Activated CD4-positive, alpha-beta T cell treated with anti-CD3 and anti-CD28 coated beads for 1 hour (primary cell): ENCODE data around the gene CDC5L.

Experiments used
- DNase-seq: peaks from one replicate; pipeline ENCODE4 v3.0.0-alpha.2; 2020

Gene CDC5L

GRCh38 chr6:44477293-44477894 is 89.9 kb downstream of the CDC5L start:
- DNase-seq, result no peak

DNA sequence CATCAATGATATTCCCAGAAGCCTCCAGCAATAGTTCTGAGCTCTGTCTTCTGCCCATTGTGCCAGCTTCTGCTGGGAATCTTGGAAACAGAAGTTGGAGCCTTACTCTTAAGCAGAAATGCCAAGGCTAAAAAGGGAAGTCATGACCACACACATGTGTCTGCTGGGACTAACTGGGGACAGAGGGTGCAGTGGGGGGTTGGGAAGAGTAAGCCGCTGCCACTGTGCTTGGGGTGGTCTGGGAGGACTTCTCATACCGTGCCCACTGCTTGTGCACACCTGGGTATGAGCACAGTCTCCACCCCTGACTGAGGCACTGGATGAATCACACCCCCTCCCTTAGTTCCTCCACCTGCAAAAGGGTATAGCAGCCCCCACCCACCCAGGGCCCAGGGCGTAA is 90.7 kb downstream of the CDC5L start:
- DNase-seq, result no peak

DNA sequence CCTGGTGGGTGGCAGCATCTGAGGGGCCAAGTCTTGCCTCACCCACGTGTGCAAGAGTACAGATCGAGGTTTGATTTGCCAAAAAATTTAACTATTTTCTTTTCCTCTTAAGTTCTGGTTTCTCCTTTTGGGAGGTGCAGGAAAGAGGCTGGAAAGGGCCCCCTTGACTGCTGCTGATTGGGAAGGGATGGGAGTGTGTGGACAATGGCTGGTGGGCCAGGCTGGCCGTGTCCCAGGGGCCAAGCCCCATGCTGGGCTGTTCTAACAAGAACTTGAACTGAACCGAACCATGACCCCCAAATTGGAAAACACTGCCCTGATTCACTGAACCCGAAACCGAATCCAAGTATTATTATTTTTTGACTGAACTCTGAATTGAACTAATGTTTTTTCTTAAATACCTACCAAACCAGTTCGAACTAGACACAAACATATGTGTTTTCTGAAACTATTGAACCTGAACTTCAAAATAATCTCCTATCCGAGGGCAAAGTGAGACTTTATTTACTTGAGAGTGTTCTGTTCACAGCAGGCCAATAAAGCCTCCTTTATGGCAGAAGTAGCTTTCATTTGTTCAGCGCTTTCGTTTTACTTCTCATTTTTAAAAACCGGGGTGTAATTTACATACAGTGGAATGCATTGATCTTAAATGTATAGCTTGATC is 91.2 kb downstream of the CDC5L start:
- no peak for DNase-seq

GRCh38 chr6:44480097-44480541 is 92.6 kb downstream of the CDC5L start:
- no peak for DNase-seq

DNA sequence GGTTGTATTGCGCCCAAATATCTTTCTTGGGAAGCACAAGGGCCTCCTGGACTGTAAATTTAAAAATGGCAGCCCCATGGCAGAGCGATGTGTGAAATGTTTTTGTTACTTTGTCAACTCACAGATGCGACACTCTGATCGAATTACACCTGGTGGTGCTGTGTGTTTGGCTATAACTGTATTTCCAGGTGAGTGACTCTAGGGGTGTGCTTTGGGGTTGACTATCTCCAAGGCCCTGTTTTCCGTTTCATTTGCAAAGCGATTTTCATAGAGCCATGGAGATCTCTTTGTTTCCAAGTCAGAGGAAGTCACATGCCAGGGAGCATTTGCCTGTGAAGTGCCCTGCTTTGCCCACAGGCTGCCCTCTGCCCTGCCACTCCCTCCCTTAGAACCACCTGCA is 93.5 kb downstream of the CDC5L start:
- DNase-seq, result no peak

DNA sequence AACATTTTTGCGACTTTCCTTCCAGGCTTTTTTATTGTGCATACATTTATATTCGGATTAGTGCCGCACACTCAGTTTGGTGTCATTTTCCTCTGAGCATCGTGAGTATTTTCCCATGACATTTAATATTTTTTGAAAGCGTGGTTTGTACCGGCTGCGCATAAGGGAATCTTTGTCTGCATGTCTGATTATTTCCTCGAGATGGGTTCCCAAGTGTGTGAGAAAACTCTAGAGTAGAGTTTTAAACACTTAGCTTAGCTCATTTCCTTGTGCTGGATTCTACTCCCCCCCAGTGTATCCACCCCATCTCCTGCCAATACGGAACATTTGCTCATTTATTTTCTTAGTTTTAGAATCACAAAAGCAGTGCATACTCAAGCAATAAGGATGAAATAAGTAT is 94.3 kb downstream of the CDC5L start:
- DNase-seq, result no peak

DNA sequence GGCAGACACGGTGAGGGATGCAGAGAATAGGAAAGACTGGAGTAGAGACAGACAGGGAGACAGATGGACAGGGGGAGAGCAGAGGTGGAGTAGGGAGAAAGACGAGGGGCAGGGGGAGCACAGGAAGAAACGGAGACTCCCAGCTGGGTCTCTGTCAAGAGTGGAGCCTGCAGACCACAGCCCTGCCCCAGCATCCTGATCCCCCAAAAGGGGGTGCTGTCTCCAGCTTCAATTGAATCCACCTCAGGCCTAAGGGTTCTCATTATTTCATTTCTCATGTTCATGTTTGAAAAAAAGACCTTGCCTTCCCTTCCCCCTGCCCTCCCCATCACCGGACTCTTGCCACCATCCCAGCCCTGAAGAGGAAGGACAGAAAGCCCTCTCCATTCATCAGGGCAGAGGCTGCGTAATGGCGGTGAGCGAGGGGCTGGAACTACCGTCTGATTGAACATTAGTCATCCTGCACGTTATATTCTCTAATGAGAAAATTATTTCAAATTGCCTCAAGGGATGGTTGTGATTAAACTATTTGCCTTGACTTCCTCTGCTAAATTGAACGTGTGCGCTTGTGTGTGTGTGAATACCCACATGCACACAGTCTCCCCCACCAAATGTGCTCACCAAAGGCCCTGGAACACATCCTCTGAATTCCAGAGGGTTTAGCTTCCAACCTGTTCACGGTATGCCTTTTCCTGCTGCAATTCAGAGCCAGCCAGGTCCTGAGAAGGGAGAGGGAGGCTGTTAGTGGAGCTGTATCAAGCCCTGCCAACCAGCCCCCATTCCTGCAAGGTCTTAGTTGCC is 98.3 kb downstream of the CDC5L start:
- no peak for DNase-seq

DNA sequence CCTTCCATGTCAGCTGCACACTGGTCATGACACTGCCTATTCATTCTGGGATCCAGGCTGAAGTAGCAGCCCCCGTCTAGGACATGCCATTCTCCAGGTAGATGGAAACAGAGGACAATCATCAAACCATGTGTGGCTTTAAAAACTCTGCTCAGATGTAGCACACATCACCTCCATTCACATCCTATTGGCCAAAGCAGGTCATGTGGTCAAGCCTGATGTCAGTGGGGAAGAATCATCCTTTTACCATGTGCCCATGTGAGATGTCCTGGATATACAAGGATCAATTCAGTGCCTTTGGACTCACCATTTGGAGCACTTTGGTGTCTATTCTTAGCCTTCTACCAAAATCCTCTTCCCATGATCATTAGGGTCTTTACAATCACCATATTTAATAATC is 99.5 kb downstream of the CDC5L start:
- no peak for DNase-seq

DNA sequence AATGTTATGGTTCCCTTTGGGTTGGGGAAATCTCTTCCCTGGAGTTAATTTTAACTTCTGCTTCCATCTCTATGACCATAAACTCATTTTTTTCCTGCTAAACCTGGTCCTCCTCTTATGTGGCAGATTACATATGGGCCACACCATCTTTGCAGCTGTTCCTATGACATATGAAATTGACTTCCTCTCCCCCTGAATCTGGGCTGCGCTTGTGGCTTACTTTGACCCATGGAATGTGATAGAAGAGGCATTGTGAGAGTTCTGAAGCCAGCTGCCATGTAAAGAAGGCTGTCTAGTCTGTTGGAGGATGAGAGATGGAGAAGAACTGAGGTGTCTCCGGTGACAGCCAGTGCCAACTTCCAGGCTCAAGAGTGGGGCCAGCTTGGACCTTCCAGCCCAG is 100.1 kb downstream of the CDC5L start:
- no peak for DNase-seq

DNA sequence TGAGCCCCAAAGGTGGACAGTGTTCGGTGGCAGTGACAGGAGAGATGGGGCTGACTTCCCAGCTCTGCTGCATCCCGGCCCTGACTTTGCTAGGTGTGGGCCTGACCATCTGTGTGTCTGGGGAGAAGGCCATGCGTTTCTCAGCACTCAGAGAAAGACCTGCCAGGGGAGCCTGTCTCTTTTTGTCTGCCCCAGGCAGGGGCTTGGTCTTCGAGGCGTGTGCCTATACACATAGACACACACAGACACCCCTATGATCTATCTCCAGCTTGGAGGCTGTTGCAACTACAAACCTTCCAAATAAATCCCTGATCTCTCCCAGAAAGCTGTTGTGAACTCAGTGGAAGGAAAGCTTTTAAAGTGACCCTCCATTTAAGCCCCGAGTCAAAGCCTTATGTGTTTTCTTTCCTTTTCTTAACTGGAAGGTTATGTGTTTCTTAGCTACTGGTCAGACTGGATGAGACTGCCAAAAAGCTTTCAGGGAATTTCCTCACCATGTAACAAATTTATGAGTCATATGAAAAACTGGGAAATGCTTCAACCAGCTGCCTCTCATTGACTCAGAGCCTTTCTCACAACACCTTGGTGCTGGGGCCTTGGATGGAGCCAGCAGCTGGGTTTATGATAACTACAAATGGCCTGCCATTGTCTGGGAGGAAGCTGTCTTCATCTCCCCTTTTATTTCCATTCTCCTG is 102.6 kb downstream of the CDC5L start:
- no peak for DNase-seq

GRCh38 chr6:44493132-44493531 is 105.6 kb downstream of the CDC5L start:
- no peak for DNase-seq

GRCh38 chr6:44493593-44493992 is 106.1 kb downstream of the CDC5L start:
- DNase-seq, result no peak

- DNase-seq, result no peak
Observed at GRCh38 chr6:44494011-44494501, 106.5 kb downstream of the CDC5L start.

DNA sequence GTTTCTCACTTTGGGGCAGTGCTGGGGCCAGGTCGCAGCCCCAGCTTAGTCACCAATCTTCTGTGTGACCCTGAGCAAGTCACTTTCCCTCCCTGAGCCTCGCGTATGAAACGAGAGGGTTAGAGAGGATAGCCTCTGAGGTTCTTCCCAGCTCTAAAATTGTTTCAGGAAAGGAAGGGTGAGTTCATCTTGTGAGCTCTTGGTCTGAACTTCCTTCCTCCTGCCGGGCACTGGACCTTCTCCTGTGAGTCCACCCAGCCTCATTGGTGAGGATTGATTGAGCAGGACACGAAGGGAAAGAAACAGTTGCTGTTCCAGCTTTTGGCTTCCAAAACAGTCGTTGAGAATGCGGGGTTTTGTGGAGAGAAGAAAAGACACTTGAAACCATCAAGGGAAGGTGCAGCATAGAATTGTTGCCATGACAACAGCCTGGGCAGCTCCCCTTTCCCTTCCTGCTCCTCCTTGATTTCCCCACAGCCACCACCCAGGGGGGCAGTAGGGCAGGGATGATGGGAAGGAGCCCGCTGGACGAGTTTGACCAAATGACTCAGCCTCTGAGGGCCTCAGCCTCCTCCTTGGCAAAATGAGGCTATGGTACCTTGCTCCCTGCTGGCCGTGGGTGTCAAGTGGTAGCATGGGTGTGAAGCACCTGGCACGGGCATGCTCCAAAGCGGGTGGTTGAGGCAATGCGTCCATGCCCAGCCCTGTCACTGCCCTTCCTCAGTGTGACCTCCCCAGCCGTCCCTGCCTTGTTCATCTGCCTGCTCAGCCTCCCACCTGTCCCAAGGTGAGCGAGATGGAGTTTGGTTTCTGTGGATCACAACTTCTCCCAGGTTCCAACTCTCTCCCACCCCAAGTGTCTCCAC is 107.8 kb downstream of the CDC5L start:
- no peak for DNase-seq

DNA sequence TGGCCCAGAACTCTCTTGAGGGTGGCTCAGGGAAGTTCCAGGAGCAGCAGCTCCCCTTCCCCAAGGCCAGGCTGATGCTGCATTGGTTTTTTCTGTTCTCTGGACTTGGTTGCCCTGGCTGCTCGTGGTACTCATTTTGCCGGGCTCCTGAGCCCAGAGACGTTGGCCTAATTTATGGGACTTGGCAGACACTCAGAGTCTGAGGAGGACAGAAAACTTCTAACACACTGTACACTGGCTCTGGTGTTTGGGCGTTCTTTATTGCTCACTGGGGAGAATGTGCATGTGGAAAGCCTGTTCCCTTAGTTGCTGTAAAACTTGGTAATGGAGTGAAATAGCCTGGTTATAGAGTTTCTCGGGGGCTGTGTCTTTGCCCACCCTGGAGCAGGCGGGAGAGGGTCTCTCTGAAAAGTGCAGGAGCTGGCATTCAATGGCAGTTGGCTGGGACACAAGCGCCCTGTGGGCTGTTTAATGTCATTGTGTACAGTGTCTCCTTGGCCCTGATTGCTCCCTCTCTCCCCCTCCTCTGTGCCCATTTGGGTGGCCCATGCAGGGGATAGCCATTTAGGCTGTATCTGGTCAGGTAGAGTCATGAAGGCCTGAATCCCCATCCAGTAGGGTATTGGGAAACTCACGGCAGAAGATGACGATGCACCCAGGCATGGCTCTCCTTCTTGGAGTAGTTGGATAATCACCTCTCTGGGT is 109.3 kb downstream of the CDC5L start:
- DNase-seq, result no peak

DNA sequence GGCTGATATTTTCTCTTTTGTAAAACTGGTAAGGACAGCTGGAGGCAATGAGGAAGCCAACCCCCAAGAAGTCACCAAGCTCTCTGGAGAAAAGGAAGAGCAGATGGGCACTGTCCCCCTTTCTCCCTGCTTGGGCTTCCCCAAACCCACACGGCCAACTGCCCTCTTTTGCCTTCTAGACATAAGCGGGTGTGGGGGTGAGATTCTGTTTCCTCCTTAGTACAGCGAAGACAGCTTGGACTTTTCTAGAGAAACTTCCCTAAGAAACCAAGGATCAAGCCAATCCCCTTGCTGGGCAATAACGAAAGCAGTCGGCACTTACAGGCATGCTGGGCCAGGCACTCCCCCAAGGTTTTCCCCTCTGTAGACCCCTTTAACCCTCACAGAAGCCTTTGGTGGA is 110.3 kb downstream of the CDC5L start:
- DNase-seq, result no peak

DNA sequence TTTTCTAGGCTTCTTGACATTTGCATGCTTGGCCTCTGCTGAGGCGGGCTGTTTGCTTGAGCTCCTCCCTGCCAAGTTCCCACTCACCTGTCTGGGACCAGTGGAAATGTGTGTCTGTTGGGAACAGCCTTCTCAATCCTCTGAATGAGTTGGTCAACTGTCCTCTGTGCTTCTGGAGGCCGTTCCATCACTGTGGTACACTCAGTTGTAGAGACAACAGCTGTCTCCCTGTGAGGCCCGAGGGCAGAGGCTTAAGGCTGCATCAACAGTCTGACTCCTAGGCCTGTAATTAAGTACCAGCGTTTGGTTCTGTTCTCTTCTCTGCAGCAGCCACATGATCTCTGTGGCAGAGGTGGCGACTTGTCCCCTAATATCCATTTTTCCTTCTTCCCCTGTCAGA is 110.9 kb downstream of the CDC5L start:
- DNase-seq, result no peak

DNA sequence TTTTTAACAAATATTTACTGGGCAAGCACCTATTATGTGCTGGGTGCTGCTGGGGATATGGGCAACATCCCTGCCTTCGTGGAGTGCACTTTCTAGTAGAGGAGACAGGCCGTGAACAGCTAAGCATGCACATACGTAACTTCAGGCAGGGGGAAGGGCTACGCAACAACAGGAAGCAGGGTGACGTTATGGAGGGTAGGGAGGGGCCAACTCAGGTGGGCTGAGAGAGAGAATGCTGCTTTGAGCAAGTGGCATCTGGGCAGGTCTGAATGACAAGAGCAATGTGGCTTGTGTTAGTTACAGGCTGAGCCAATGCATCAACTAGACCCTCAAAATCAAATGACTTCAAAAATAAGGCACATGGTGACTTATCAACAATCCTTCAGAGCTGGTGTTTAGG is 112.1 kb downstream of the CDC5L start:
- DNase-seq, result no peak
